GM19035 (cell line): ENCODE measurements around the gene CNFN.

Experiments
- ATAC-seq: cut with Tn5 transposase; IDR thresholded peaks from one replicate; pipeline ENCODE4 v1.9.1; 2021; ENCODE audit not compliant: unreplicated experiment

CNFN gene, protein sequence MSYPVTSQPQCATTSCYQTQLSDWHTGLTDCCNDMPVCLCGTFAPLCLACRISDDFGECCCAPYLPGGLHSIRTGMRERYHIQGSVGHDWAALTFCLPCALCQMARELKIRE

DNA sequence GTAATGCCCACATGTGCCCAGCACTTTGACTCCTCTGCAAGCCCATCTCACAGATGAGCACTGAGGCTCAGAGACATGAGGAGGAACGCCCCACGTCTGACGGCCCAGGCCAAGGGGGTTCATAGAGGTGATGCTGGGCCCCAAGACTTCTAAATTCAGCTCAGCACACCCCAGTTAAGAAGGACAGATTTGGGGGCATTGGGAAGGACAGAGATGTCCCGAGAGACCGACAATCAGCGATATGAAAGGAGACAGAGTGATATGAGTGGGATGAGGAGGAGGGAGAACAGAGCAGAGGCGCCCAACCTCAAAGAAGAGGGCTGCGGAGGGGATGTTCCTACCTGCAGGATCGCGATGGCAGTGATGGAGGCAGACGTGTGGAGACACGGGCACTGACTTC lies at the start of gene CNFN:
Gene CNFN (minus strand): TSS at position 399 of the 400 bp plus-strand sequence. CDS start 1,260 bp downstream, outside the sequence.
- ATAC-seq, result no peak

DNA sequence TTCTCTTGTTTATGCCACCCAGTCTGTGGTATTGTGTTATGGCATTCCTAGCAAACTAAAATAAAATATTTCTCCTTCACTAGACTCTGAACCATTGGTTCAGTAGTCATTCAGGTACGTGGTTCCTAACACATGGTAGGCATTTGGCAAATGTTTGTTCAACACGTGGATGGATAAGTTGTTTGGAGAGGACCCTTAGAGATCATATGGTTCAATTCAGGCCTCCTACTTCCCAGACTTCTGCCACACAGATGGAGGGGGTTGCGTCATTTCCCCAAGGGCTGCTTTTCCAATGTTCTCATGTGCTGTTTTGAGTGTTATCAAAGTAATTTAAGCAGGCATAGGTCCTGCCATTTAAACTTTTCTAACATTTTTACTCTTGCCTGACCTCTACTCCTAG lies 45.9 kb upstream of the CNFN start:
- ATAC-seq, result no peak

DNA sequence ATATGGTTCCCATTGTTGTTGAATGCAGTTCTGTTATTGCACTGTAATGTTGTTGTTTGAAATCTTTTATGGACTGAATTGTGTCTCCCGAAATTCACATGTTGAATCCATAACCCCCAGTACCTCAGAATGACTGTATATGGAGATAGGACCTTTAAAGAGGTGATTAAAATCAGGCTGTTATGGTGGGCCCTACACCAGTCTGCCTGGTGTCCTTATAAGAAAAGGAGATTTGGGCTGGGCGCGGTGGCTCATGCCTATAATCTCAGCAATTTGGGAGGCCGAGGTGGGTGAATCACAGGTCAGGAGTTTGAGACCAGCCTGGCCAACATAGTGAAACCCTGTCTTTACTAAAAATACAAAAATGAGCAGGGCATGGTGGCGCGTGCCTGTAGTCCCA lies 45.2 kb upstream of the CNFN start:
- ATAC-seq, result no peak

DNA sequence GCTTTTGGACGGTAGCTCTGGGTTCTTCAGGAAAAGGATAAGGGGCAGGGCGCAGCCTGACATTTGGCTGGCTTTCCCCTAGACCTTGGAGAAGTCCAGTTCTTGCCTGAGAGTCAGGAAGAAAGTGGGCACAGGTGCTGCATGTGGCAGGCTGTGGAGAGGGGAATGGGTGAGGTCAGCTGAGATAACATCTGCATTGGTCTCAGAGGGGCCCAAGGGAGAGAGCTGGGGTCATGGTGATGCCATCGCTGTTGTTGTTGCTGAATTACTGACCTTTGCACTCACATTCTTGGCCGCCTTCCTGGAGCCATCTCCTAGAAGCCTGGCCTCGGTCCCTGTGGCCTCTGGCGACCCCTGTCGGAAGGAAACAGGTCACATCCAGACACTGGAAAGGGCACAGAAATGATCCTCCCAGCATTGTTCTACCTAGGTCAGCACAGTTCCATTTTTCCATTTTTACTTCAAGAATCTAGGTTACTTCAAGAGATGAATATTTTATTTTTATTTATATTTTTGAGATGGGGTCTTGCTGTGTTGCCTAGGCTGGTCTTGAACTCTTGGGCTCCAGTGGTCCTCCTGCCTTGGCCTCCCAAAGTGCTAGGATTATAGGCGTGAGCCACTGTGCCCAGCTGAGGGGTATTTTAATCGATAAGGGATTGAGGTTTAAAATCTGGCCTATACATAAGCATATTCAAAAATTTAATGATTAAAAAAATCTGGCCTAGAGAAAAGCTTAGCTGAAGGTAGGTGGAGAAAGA lies 43.6 kb upstream of the CNFN start:
- no peak for ATAC-seq

GRCh38 chr19:42431486-42431885 lies 41.4 kb upstream of the CNFN start:
- ATAC-seq, result no peak

DNA sequence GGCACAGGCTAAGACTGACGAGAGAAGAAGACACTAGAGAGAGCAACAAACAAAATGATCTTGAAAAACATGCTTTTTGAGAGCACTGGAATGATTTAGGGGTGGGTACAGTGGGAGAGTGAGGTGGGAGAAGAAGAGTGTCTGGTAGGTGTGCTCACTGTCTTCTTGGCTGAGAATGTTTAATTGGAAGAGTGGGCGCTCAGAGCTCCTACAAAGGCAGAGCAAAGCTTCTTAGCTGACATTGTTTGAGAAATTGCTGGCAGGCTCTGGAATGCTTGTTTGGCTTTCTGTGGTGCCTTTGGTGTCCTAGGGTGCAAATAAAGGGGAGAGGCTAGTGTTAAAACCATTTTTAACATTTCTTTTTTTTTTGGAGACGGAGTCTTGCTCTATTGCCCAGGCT lies 38.6 kb upstream of the CNFN start:
- no peak for ATAC-seq

GRCh38 chr19:42427313-42427712 lies 37.2 kb upstream of the CNFN start, which contains the start of gene LIPE:
TSS of gene LIPE (minus strand) at chr19:42427388. CDS start at chr19:42427149, 239 bp downstream.
- ATAC-seq, result no peak

DNA sequence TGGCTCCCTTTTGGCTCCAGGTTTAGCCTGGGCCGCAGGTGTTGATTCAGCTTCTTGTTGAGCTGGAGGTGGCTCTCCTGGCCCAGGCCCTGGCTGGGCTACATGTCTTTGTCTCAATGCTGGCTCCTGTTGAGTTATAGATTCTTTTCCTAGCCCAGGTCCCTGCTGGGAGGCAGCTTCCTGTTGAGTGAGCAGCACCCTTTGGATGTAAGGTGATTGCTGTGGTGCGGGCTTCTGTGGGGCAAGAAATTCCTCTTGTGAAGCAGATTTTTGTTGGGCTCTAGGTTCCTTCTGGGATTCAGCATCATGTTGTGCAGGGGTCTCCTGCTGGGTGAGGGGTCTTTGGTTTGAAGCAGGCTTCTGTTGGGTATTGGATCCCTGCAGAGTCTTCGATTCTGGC lies 36.5 kb upstream of the CNFN start:
- ATAC-seq, result no peak

DNA sequence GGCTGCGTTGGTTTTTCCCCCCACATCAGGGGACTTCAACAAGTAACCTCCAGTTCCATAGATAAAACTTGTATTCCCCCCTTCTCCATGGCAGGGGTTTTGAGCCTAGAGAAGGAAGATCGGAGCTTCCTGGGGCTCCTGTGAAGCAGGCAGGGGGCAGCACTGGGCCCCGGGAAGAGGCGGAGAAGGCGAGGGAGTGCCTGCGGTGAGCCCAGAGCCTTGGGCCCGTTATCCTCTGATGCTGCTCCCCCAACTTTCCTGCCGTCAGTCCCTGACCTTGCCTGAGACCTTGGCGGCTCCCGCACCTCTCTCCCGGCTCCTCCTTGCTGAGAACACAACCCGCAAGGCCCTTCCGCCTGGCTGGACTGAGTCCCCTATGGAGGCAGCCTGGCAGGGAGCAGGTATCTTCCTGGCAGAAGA lies 34.6 kb upstream of the CNFN start:
- no peak for ATAC-seq

DNA sequence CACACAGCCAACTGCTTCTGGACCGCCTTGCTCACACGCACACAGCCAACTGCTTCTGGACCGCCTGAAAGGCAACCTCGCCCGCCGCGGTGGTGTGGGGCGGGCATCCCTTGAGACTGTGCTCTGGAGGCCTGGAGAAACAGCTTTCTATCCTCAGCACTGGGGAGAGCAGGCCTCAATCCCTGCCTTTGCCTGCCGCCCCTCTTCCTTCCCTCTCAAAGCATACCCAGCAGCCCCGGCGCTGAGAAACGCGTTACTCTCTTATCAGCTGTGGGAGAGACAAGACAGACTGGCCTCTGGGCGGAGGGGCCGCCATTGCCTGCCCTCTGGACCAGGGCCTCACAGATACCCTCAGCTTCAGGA lies 34.2 kb upstream of the CNFN start:
- ATAC-seq, result no peak

DNA sequence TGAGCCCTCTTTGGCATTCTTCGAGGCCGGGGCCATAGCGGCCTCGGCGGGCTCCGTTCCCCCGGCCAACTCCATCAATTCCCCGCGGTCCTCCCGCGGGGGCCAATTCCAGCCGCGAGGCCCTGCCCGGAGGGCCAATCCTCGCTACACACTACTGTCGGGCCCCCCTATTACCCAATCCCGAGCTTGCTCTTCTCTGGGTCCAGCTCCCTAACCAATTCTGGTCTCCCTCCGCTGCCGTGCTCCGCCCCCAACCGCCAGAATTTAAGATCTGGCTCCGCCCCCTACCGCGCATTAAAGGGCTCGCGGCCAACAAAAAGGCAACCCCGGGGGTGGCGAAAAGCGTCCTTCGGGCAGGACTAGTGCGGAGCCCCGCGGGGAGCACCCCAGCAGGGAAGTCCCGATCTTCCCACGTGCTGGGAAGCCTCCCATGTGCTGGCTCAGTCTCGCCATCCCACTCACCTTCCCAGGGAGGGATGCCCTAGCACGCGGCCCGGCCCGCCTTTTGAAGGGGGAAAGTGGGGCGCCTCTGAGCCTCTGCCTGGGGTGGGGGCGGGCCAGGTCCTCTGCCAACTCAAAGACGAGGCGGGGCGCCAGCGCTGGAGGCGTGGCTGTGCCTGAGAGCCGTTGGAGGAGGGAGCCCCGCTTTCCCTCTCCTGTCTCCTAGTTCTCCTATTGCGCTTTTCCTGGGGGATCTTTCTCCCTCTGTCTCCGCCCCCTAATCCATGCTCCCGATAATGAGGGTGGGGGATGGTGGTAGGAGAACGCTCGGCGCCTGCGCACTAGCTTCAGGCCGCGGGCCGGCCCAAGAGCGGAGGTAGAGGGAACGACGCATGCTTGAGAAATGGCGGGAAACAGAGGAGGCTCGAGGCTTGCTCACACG lies 33.6 kb upstream of the CNFN start:
- ATAC-seq, result peak; percentile 92

DNA sequence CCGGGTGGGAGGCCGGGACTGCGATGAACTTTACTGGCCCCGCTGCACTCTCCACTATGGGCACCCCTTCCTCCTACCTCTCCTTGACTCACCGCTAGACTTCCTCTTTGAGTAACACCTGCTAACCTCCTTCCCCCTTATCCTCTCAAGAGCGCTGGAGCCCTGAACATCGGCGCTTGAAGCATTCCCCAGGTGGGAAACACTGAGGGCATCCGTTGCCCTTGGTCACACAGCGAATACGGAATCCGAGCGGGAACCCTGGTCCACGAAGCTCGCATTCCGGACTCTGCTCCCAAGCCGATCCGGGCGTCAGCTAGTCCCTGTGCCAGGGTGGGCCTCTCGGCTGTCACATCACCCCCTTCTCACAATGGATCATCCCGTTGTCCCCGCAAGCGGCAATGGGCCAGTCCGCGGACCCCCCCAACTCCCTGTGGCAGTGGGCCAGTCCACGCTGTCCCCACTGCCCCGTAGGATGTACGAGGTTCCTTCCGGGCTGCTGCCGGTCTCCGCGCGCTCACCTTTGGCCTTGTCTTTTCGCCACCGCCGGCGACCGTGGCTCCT lies 32.9 kb upstream of the CNFN start:
- ATAC-seq, result peak; percentile 32

DNA sequence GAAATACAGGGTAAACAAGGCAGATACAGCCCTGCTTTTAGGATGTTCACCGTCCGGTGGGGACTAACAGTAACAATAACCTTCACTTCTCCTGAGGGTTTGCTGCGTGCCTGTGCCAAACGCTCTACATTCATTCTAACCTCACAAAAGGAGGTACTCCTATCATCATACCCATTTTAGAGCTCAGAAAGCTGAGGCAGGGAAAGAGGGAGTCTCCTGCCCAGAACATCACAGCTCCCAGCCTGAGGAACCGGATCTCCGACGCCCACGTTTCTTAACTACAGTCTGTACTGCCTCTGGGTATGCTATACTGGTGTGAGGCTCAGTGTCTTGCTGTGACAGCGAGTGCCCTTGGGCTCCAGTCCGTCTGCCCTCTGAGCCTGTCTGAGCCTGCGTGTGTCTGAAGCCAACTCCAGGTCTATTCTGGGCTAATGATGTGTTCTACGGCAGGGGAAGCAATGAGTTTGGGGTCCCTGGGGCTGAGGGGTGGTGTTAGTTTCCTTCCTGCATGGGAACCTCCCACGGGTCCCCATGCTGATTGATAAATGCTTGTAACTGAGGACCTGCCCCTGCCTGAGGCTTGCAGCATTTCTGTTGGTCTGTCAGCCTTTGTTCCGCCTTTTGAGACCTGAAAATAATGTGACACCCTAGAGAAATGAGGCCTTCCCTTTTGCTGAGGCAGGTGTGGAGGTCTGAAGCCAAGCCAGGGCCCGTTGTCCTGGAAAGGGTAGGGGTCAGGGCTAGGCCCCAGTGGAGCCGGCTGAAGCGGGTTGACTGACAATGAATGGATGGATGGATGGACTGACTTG lies 32.2 kb upstream of the CNFN start:
- peak; percentile 1 for ATAC-seq

DNA sequence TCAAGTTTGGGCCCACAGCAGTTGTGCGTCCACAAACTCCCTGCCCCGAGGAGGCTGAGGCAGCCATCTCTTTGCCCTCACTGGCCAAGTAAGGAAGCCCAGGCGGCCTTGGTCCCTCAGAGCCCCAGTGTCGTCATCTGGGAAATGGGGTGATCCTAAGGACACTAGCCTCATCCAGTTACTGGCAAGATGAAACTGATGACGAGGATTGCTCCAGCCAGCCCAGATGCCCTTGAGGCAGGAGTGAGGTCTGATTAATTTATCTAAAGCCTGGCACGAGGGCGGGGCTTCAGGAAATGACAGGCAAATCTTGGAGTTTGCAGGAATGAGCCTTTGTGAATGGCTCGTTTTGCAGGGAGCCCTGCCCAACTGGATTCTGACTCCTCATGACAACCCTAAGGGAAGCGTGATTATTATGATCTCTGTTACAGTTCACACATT lies 31.5 kb upstream of the CNFN start:
- ATAC-seq, result no peak

- no peak for ATAC-seq
Observed at GRCh38 chr19:42421101-42421500, 31.0 kb upstream of the CNFN start.

DNA sequence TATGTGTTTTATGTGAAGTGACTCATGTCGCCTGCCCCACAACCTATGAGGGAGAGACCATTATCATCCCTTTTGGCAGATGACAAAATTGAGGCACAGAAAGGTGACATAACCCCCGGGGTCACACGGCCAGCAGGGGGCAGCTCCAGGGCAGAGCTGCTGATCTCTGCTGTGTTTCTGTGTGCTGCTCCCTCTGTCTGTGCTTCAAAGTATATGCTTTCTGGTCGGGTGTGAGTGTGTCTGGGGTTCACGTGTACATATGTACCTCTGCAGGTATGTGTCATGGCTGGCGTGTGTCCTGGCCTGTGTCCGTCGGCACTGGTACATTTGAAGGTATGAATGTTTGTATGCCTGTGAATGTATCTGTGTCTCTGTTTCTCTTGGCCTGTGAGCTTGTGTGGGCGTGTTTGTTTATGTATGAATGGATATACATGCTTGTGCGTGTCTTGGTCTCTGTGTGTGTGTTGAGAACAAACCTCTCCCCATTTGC lies 30.0 kb upstream of the CNFN start:
- ATAC-seq, result no peak

DNA sequence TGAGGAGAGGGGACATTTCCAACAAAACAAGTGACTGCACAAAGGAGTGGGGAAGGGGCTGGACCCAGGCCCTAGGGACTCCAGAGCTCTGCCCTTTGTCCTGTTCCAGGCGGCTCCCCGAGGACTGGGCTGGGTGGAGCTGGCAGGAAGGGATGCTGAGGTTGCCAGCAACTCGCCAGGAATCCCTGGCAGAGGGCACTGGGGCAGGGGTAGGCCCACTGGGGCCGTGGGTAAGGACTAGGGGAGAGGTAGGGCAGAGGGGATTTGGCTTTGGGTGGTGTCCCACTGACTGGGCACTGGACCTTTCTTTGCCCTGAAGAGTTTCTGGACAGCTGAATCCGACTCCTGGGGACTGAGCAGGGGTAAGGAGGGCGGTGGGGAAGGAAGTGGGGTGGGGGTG lies 29.2 kb upstream of the CNFN start:
- ATAC-seq, result no peak

DNA sequence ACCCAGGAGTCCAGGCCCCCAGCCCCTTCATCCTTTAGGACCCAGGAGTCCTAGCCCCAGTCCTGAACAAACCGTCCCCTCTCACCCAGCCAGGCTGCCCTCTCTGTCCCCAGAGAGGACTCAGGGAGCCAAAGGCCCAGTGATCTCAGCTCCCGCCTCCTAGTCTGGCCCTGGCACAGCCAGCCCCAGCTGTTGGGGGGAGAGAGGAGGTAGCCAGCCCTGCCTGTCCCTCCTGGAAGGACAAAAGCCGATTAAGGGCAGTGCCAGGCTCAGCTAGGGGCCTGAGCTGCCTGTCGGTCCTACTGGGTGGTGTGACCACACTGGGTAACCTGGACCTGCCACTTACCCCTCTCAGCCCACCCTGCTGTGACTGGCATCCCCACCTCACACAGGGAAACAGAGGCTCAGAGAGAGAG lies 22.6 kb upstream of the CNFN start:
- ATAC-seq, result no peak

DNA sequence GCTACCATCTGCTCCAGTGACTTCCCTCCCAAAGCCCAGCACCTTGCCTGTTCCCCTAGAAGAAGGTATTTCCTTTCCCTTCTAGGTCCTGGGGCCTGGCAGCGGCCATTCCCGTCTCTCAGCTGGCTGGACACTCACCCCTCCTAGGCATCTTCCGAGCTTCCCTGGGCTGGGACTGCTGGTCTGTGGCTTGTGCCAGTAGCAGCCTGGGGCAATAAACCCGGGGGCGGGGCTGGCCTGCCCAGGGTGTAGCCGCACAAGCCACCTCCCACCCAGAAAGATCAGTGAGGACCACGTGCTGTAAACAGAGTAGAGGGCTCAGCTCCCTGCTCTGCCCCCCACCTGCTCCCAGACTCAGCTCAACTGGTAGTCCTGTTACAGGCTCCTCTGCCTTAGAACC lies 22.1 kb upstream of the CNFN start:
- no peak for ATAC-seq

DNA sequence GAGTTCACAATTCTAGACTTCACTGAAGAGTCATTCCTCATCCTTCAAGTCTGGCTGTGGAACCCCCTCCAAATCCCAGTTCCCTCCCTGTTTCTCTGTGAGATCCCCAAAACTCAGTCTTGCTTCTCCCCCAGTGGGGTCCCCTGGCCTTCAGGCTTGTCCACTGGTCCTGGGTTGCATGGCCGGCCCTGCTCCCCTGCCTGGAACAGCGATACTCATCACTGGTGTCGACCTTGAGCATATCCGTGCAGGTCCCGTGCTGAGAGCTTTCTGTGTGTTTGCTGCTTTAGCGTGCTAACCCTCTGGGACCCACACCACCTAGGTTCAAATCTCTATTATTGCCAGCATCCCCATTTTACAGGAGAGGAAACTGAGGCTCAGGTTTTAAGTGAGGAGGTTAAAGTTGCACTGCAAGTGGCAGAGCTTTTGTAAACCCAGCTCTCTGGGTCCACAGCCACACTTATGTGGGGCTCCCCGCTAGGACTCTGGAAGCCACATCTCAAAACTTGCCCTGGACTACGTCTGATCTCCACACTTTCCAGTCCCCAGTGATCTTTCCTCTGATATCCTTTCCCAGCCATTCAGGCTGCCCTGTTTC lies 21.6 kb upstream of the CNFN start:
- ATAC-seq, result no peak
